Neural cell (in vitro differentiated cells): Measurements from ENCODE around the gene PLSCR3. TPM values are rescaled to one million over a fixed set of nuclear protein-coding genes. Genes with fewer than 3 reads are reported as not detected.

Source experiments
- H2AFZ ChIP-seq: fragments of 200-600, 300-800 bp; sonication (generic), shearing (Covaris generic); 2 replicates; pipeline ENCODE4 v1.6.0; 2014; ENCODE audit warnings: low read depth, mild to moderate bottlenecking, antibody characterized with exemption, low read length, moderate library complexity
- H3F3A ChIP-seq: fragments of 200-600 bp; shearing (Covaris generic); 2 replicates; pipeline ENCODE4 v1.6.1; 2016; ENCODE audit warnings: mild to moderate bottlenecking, moderate library complexity, mixed read lengths, antibody characterized with exemption, low read length; ENCODE audit not compliant: insufficient read depth, poor library complexity, severe bottlenecking
- H3K27ac ChIP-seq: fragments of 200-600, 300-800 bp; sonication (generic), shearing (Covaris generic); 2 replicates; pipeline ENCODE4 v1.5.1; 2014; ENCODE audit warnings: mild to moderate bottlenecking, low read length, moderate library complexity
- H3K27me3 ChIP-seq: fragments of 300-800, 200-600 bp; sonication (generic), shearing (Covaris generic); 2 replicates; pipeline ENCODE4 v1.6.0; 2014; ENCODE audit warnings: mild to moderate bottlenecking, low read depth, low read length, moderate library complexity; ENCODE audit not compliant: insufficient read depth
- H3K36me3 ChIP-seq: fragments of 300-800, 200-600 bp; sonication (generic), shearing (Covaris generic); 2 replicates; pipeline ENCODE4 v1.5.1; 2014; ENCODE audit warnings: mild to moderate bottlenecking, antibody characterized with exemption, low read length, moderate library complexity; ENCODE audit not compliant: insufficient read depth
- H3K4me2 ChIP-seq: fragments of 300-800, 200-600 bp; sonication (generic), shearing (Covaris generic); 2 replicates; pipeline ENCODE4 v1.6.0; 2014; ENCODE audit warnings: mild to moderate bottlenecking, low read length
- H3K4me3 ChIP-seq: fragments of 300-800, 200-600 bp; sonication (generic), shearing (Covaris generic); 2 replicates; pipeline ENCODE4 v1.5.1; 2014; ENCODE audit warnings: mild to moderate bottlenecking, low read length, moderate library complexity
- H3K79me2 ChIP-seq: fragments of 200-600 bp; shearing (Covaris generic); replicated peaks from 2 replicates; pipeline ENCODE4 v1.6.0; 2014; ENCODE audit warnings: mild to moderate bottlenecking, low read length, moderate library complexity; ENCODE audit not compliant: insufficient read depth
- H3K9ac ChIP-seq: fragments of 300-800, 200-600 bp; sonication (generic), shearing (Covaris generic); 2 replicates; pipeline ENCODE4 v1.6.1; 2016; ENCODE audit warnings: mild to moderate bottlenecking, low read length, mixed read lengths
- H3K9me2 ChIP-seq: fragments of 200-600 bp; shearing (Covaris generic); 2 replicates; pipeline ENCODE4 v1.6.1; 2016; ENCODE audit warnings: mild to moderate bottlenecking, low read length, mixed read lengths; ENCODE audit not compliant: insufficient read depth
- H3K9me3 ChIP-seq: fragments of 200-600, 300-800 bp; sonication (generic), shearing (Covaris generic); 2 replicates; pipeline ENCODE4 v1.6.1; 2016; ENCODE audit warnings: mild to moderate bottlenecking, mixed run types, low read length, moderate library complexity, mixed read lengths
- H4K20me1 ChIP-seq: fragments of 200-600 bp; shearing (Covaris generic); 2 replicates; pipeline ENCODE4 v1.6.1; 2016; ENCODE audit warnings: mild to moderate bottlenecking, mixed run types; ENCODE audit not compliant: insufficient read depth
- EP300 ChIP-seq: fragments of 450-650 bp; conservative IDR thresholded peaks from 2 replicates; pipeline ENCODE4 v1.6.1; 2014; ENCODE audit warnings: antibody characterized with exemption, mild to moderate bottlenecking, moderate library complexity; ENCODE audit not compliant: poor library complexity, severe bottlenecking
- EZH2 ChIP-seq: fragments of 200-600, 300-800 bp; shearing (Covaris generic), sonication (generic); IDR thresholded peaks from 2 replicates; pipeline ENCODE4 v1.6.1; 2014; ENCODE audit warnings: antibody characterized with exemption, low read length, borderline replicate concordance, mild to moderate bottlenecking; ENCODE audit not compliant: insufficient read depth, poor library complexity, severe bottlenecking
- MXI1 ChIP-seq: fragments of 450-650 bp; conservative IDR thresholded peaks from 2 replicates; pipeline ENCODE4 v1.6.1; 2014; ENCODE audit warnings: antibody characterized with exemption, mild to moderate bottlenecking; ENCODE audit not compliant: poor library complexity, severe bottlenecking
- POLR2AphosphoS5 ChIP-seq: IDR thresholded peaks from 2 replicates; pipeline ENCODE4 v1.6.1; 2012
- RAD21 ChIP-seq: fragments of 450-650 bp; conservative IDR thresholded peaks from 2 replicates; pipeline ENCODE4 v1.6.1; 2014; ENCODE audit warnings: antibody characterized with exemption, mild to moderate bottlenecking, moderate library complexity
- SMC3 ChIP-seq: fragments of 450-650 bp; conservative IDR thresholded peaks from 2 replicates; pipeline ENCODE4 v1.6.1; 2014; ENCODE audit warnings: antibody characterized with exemption, mild to moderate bottlenecking, moderate library complexity; ENCODE audit not compliant: poor library complexity
- TAF1 ChIP-seq: IDR thresholded peaks from 2 replicates; pipeline ENCODE4 v1.6.1; 2012; ENCODE audit warnings: low read depth
- polyA plus RNA-seq: library from polyadenylated mRNA; depleted of rRNA; stranded (reverse); fragments of >200 nt; gene quantifications from 2 replicates; pipeline ENCODE4 v1.2.3, GENCODE V29; 2014
- TF ChIP-seq, protein P1 (sequence below): fragments of 450-650 bp; IDR thresholded peaks from 2 replicates; pipeline ENCODE4 v1.5.1; 2014; ENCODE audit warnings: antibody characterized with exemption, mild to moderate bottlenecking, moderate library complexity; ENCODE audit not compliant: poor library complexity, severe bottlenecking
- TF ChIP-seq, protein P2 (sequence below): IDR thresholded peaks from 2 replicates; pipeline ENCODE4 v1.6.1; 2012; ENCODE audit warnings: borderline replicate concordance

The PLSCR3 gene
- polyA plus RNA-seq, 1 donor from 2014 or later: 15.9 TPM

DNA sequence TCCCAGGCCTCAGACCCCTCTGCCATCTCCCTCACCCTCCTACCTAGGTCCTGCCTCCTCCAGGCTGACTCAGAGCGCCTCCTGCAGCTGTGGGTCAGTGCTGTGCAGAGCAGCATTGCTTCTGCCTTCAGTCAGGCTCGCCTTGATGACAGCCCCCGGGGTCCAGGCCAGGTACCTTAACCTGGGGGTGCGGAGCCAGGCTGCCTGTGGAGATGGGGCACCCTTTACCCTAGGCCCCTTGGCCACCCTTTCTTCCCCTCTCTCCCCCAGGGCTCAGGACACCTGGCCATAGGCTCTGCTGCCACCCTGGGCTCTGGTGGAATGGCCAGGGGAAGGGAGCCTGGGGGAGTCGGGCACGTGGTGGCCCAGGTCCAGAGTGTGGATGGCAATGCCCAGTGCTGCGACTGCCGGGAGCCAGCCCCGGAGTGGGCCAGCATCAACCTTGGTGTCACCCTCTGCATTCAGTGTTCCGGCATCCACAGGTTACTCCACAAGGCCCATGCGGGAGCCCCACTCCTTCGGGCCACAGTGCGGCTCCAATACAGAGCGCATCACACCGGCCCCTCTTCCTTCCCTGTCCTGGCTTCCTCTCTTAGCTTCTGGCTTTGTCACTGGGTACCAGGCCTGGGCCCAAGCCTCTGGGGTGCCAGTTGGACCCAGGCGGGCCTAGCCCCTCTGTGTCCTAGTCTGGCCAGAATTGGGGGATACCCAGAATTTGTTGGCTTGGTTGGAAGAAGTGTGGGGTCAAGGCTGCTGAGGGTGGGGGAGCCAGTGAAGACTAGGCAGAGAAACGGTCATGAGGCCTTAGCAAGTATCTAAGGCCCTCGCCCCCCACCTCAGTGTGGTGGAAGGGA, 47.3 kb downstream of the PLSCR3 start:
- no peaks in the 10 kb centered on the region for H3K79me2 ChIP-seq
- no peak for TF ChIP-seq TAF1
- TF ChIP-seq, protein P1, sequence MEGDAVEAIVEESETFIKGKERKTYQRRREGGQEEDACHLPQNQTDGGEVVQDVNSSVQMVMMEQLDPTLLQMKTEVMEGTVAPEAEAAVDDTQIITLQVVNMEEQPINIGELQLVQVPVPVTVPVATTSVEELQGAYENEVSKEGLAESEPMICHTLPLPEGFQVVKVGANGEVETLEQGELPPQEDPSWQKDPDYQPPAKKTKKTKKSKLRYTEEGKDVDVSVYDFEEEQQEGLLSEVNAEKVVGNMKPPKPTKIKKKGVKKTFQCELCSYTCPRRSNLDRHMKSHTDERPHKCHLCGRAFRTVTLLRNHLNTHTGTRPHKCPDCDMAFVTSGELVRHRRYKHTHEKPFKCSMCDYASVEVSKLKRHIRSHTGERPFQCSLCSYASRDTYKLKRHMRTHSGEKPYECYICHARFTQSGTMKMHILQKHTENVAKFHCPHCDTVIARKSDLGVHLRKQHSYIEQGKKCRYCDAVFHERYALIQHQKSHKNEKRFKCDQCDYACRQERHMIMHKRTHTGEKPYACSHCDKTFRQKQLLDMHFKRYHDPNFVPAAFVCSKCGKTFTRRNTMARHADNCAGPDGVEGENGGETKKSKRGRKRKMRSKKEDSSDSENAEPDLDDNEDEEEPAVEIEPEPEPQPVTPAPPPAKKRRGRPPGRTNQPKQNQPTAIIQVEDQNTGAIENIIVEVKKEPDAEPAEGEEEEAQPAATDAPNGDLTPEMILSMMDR: no peak
- TF ChIP-seq EZH2: no peak
- no peak for TF ChIP-seq MXI1
- no peak for TF ChIP-seq POLR2AphosphoS5
- no peak for TF ChIP-seq EP300
- no peak overlapping the region for H3K27ac ChIP-seq
- no peak overlapping the region for H3K4me2 ChIP-seq
- no peaks in the 10 kb centered on the region for H3K9me2 ChIP-seq
- no peaks in the 10 kb centered on the region for H3K27me3 ChIP-seq
- H3K9me3 ChIP-seq: no peaks in the 10 kb centered on the region
- H4K20me1 ChIP-seq: no peaks in the 10 kb centered on the region
- H3K9ac ChIP-seq: no peak overlapping the region
- no peak overlapping the region for H3K4me3 ChIP-seq
- no peaks in the 10 kb centered on the region for H3K36me3 ChIP-seq
- H3F3A ChIP-seq: no peaks in the 10 kb centered on the region
- H2AFZ ChIP-seq: no peak overlapping the region

DNA sequence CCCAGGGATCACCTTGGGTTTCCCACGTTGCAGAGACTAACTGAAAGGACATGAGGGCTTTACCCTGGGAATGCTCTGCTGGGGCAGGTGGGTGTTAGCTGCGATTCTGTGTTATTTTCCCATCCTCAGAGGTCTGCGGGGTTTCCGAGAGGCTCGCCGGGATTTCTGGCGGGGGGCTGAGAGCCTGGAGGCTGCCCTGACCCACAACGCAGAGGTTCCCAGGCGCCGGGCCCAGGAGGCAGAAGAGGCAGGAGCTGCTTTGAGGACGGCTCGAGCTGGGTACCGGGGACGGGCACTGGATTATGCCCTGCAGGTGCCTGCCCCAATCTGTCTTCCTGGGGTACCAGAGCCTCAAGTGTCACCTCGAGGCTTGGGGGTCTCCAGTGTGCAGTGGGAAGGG, 51.1 kb downstream of the PLSCR3 start:
- Histone ChIP-seq H3K4me2 (no peak overlapping the region), H3K79me2 (no peaks in the 10 kb centered on the region), H3K9me2 (no peaks in the 10 kb centered on the region), H3K27me3 (no peaks in the 10 kb centered on the region), H3K9me3 (no peaks in the 10 kb centered on the region), H4K20me1 (no peaks in the 10 kb centered on the region), H3K4me3 (no peak overlapping the region), H3F3A (no peaks in the 10 kb centered on the region), H3K9ac (no peak overlapping the region), H3K36me3 (no peaks in the 10 kb centered on the region), H3K27ac (no peak overlapping the region), H2AFZ (no peak overlapping the region)
- no peak for TF ChIP-seq MXI1
- no peak for TF ChIP-seq RAD21
- TF ChIP-seq TAF1: no peak
- no peak for TF ChIP-seq EZH2
- no peak for TF ChIP-seq EP300
- TF ChIP-seq POLR2AphosphoS5: no peak
- TF ChIP-seq, protein P1: no peak
- TF ChIP-seq, protein P2, sequence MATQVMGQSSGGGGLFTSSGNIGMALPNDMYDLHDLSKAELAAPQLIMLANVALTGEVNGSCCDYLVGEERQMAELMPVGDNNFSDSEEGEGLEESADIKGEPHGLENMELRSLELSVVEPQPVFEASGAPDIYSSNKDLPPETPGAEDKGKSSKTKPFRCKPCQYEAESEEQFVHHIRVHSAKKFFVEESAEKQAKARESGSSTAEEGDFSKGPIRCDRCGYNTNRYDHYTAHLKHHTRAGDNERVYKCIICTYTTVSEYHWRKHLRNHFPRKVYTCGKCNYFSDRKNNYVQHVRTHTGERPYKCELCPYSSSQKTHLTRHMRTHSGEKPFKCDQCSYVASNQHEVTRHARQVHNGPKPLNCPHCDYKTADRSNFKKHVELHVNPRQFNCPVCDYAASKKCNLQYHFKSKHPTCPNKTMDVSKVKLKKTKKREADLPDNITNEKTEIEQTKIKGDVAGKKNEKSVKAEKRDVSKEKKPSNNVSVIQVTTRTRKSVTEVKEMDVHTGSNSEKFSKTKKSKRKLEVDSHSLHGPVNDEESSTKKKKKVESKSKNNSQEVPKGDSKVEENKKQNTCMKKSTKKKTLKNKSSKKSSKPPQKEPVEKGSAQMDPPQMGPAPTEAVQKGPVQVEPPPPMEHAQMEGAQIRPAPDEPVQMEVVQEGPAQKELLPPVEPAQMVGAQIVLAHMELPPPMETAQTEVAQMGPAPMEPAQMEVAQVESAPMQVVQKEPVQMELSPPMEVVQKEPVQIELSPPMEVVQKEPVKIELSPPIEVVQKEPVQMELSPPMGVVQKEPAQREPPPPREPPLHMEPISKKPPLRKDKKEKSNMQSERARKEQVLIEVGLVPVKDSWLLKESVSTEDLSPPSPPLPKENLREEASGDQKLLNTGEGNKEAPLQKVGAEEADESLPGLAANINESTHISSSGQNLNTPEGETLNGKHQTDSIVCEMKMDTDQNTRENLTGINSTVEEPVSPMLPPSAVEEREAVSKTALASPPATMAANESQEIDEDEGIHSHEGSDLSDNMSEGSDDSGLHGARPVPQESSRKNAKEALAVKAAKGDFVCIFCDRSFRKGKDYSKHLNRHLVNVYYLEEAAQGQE: no peak
- no peak for TF ChIP-seq SMC3
